GM12801 (cell line): ENCODE measurements around the gene IL10RA.

ENCODE experiments used
- TF ChIP-seq, protein P1 (sequence below): IDR thresholded peaks from one replicate; pipeline ENCODE4 v1.5.1; 2011; ENCODE audit warnings: control low read depth; ENCODE audit not compliant: insufficient read length; ENCODE audit errors: extremely low read depth

Gene IL10RA

DNA sequence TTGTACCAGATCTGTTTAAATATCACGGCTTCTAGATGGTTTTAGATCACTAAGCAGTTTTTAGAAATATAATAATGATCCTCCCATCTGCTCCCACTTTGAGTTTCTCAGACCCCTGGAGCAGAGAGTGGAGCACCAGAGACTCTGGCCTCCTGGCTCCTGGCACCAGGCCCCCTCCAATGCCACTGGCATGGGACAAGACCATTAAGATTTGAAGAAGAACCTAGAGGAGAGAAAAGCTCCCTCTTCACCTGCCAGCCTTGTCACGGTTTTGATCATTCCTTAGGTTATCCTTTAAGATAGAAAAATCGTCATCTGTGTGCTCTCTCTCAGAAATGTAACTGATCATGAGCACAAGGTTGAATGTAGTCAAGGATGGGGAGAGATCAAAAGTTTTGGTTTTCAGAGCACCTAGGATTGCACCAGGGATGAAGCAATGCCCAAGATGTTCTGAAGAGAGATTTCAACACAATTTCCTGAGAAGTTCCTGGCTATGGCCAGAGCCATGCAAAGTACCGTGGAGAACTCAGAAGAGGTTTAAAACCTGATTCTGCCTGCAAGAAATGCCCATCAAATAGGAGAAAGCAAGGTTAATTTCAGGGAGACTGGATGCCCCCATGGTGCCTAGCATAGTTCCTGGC is 22.2 kb downstream of the IL10RA start:
- TF ChIP-seq, protein P1, sequence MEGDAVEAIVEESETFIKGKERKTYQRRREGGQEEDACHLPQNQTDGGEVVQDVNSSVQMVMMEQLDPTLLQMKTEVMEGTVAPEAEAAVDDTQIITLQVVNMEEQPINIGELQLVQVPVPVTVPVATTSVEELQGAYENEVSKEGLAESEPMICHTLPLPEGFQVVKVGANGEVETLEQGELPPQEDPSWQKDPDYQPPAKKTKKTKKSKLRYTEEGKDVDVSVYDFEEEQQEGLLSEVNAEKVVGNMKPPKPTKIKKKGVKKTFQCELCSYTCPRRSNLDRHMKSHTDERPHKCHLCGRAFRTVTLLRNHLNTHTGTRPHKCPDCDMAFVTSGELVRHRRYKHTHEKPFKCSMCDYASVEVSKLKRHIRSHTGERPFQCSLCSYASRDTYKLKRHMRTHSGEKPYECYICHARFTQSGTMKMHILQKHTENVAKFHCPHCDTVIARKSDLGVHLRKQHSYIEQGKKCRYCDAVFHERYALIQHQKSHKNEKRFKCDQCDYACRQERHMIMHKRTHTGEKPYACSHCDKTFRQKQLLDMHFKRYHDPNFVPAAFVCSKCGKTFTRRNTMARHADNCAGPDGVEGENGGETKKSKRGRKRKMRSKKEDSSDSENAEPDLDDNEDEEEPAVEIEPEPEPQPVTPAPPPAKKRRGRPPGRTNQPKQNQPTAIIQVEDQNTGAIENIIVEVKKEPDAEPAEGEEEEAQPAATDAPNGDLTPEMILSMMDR: no peak

DNA sequence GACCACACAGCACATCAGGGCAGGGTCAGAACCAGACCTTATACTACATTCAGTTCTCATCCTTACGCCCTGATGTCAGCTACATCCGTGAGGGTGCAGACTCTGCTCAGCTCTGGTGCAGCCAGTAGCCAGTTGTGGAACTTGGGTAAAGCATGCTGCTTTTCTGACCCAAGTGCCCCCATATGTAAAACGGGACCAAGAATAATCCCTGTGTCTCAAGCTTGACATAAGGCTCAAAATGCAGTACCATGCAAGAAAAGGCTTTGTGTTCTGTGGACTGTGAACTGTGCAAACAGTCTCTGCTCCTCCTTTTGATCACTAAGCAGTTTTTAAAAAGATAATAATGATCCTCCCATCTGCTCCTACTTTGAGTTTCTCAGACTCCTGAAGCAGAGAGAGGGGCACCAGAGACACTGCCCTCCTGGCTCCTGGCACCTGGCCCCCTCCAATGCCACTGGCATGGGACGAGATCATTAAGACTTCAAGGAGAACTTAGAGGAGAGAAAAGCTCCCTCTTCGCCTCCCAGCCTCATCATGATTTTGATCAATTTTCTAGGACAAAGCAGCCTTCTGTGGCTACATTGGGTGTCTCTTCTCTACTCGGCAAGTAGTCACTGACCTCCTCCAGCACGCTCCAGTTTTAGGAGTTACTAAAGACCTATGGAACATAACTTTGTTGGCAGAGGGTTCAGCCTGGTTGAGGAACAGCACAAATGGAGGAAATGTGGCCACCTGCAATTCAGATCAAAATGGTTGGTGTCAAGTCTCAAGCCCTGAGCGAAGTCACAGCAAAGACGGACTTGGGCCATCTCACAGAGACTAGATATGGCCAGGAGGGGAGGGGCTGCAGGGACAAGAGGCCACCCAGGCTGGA is 23.9 kb downstream of the IL10RA start:
- TF ChIP-seq, protein P1: no peak

DNA sequence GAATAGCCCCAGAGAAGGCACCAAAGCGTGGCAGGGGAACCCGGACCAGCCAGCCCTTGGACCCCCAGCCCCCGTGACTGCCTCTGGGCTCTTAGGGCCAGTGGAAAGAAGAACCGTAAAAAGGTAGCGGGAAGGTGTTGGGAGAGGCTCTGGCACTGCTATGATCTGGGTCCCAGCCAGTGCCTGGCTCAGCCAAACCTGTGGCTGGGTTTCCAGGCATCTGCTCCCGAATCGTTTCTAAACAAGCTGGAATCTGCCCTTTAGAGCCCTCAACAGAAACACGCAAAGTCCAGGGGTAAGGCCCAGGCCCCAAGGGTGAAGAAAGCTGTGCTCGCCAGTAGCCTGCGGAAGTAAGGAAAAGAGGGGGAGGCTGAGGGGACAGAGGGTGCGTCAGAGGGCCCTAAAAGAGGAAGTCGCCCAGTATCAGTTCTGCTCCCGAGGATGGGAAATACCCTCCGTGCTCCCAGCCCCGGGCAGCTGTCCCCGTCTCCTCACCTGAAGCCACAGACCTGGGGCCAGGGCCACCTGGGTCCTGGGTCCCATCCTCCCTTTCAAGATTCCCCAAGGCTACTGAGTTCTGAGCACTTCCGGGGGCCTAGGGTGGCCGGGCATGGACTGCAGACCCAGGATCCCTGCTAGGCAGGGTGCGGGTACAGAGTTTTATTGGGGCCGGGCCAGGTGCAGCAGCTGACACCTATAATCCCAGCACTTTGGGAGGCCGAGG is 24.7 kb downstream of the IL10RA start:
- TF ChIP-seq, protein P1: no peak

DNA sequence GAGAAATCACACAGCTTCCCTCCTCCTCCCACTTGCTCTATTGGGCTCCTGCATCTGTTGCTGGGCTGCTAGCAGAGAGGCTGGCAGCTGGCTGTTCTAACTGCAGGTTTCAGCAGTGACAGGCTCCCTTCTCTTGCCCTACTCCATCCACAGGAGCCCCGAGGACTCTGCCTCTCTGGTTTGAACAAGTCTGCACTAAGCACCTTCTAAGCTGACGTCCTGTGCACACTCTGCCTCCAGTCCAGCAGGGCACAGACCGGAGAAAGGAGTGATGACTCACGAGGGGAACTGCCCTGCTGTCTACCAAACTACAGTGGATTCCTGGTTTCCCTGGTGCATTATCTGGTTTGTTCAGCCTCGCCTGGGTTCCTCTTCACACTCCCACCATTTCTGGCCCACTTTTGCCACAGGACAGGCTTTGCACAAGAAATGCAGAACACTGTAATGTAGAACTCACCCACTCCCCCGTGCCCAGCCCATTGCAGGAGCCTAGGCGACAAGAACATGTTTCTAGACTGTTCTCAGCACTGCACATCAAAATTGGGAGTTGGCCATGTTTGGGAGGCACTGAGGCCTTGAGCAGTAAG is 26.0 kb downstream of the IL10RA start:
- TF ChIP-seq, protein P1: no peak

DNA sequence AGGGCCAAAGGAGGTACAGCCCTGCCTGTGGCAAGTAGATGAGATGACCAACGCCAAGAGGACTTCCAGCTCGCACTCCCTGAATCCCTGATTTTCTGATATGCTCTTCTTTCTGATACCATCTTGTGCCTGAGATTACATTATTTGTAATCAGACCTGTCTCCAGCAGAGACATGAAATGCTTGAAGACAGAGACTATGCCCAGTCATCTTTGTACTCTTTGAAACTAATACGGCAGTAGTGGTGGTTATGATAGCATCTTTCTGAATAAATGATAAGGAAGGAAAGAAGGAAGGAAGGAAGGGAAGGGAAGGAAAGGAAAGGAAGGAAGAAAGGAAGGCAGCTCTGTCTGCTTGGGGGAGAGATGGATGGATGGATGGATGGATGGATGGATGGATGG is 27.8 kb downstream of the IL10RA start:
- TF ChIP-seq, protein P1: no peak

DNA sequence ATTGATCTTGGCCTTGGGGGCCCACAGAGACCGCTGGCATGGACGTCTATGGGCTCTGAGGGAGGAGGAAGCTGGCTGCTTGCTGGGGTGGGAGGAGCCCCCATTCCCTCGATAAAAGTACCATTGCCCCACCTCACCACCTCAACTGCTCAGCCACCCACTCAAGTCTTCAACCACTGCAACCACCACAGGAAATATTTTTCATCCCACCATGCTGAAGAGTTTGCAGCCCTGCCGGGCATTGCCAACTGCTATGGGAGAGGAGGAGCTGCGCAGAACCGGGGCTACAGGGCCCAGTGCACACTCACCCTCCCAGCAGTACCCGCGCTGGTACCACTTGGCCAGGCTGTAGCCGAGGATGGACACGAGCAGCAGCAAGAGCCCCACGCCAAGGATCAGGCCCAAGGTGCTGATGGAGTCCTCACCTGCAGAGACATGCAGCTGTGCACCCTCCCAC is 29.2 kb downstream of the IL10RA start:
- TF ChIP-seq, protein P1: no peak

DNA sequence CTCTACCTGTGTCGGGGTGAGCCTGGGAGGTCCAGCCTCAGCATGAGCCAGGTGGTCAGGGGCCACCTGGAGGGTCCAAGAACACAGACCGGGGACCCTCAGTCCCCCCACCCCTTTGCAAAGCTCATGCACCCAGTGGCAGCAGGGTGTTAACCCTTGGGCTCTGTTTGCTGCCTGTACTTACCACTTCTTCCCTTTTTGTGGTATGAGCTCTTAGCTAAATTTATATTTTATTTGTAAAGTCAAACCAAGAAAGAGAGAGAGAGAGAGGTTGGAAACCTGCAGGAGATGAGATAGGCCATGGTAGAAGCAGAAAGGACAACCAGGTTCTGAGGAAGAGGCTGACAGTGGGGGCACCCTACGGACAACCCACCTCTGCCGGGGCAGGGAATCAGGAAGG is 29.9 kb downstream of the IL10RA start:
- TF ChIP-seq, protein P1: no peak
